ENCODE data around the gene SLC2A13.
"Not testable (repeated sequence)": the region's sequence is repeated elsewhere in the genome, so short reads cannot be mapped to it uniquely, and the experiment has no call there.

Gene SLC2A13

DNA sequence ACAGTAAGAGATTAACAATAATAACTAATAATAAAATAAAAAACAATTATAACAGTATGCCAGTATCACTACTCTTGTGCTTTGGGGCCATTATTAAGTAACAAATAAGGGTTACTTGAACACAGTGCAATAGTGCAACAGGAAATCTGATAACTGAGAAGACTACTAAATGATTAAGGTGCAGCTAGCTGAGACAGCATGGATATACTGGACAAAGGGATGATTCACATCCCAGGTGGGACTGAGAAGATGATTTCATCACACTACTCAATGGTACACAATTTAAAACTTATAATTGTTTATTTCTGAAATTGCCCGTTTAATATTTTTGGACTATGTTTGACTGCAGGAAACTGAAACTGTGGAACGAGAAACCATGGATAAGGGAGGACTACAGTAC is 317.6 kb downstream of the SLC2A13 start:
- no peak overlapping the region for H3K4me3 ChIP-seq (ENCODE audit: low read depth in 1 of 2, low read length in 2 of 2)
- no peaks in the 10 kb centered on the region for H3K9me3 ChIP-seq (ENCODE audit: control insufficient read depth in 1 of 2, low read length in 2 of 2)
- H3K4me1 ChIP-seq (ENCODE audit: control insufficient read depth in 1 of 2, insufficient read depth in 2 of 2, low read length in 2 of 2): no peaks in the 10 kb centered on the region
- no peaks in the 10 kb centered on the region for H3K27me3 ChIP-seq (ENCODE audit: control insufficient read depth in 1 of 2, insufficient read depth in 2 of 2, low read length in 2 of 2)
- H3K36me3 ChIP-seq (ENCODE audit: control insufficient read depth in 1 of 2, insufficient read depth in 2 of 2, low read length in 2 of 2): no peaks in the 10 kb centered on the region
- no peak overlapping the region for H3K27ac ChIP-seq (ENCODE audit: low read depth, low read length)
- no peak overlapping the region for H3K9ac ChIP-seq (ENCODE audit: low read depth in 1 of 2, low read length in 2 of 2)

DNA sequence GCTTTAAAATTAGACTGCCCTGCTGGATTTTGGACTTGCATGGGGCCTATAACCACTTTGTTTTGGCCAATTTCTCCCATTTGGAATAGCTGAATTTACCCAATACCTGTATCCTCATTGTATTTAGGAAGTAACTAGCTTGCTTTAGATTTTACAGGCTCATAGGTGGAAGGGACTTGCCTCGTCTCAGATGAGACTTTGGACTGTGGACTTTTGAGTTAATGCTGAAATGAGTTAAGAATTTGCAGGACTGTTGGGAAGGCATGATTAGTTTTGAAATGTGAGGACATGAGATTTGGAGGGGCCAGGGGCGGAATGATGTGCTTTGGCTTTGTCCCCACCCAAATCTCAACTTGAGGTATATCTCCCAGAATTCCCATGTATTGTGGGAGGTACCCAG is 320.1 kb downstream of the SLC2A13 start:
- not testable (repeated sequence) for H3K4me3 ChIP-seq (ENCODE audit: low read depth in 1 of 2, low read length in 2 of 2); H3K27ac ChIP-seq (ENCODE audit: low read depth, low read length); H3K9me3 ChIP-seq (ENCODE audit: control insufficient read depth in 1 of 2, low read length in 2 of 2); H3K36me3 ChIP-seq (ENCODE audit: control insufficient read depth in 1 of 2, insufficient read depth in 2 of 2, low read length in 2 of 2); H3K4me1 ChIP-seq (ENCODE audit: control insufficient read depth in 1 of 2, insufficient read depth in 2 of 2, low read length in 2 of 2); H3K27me3 ChIP-seq (ENCODE audit: control insufficient read depth in 1 of 2, insufficient read depth in 2 of 2, low read length in 2 of 2); H3K9ac ChIP-seq (ENCODE audit: low read depth in 1 of 2, low read length in 2 of 2)

- Histone ChIP-seq H3K4me3 (ENCODE audit: low read depth in 1 of 2, low read length in 2 of 2) (no peak overlapping the region), H3K9ac (ENCODE audit: low read depth in 1 of 2, low read length in 2 of 2) (no peak overlapping the region), H3K9me3 (ENCODE audit: control insufficient read depth in 1 of 2, low read length in 2 of 2) (no peaks in the 10 kb centered on the region), H3K4me1 (ENCODE audit: control insufficient read depth in 1 of 2, insufficient read depth in 2 of 2, low read length in 2 of 2) (peaks cover 0 to 3% of the 10 kb centered on the region in 2 donors), H3K27ac (ENCODE audit: low read depth, low read length) (no peak overlapping the region), H3K27me3 (ENCODE audit: control insufficient read depth in 1 of 2, insufficient read depth in 2 of 2, low read length in 2 of 2) (no peaks in the 10 kb centered on the region), H3K36me3 (ENCODE audit: control insufficient read depth in 1 of 2, insufficient read depth in 2 of 2, low read length in 2 of 2) (no peaks in the 10 kb centered on the region)
Observed at GRCh38 chr12:39782026-39782545, 323.8 kb downstream of the SLC2A13 start.

DNA sequence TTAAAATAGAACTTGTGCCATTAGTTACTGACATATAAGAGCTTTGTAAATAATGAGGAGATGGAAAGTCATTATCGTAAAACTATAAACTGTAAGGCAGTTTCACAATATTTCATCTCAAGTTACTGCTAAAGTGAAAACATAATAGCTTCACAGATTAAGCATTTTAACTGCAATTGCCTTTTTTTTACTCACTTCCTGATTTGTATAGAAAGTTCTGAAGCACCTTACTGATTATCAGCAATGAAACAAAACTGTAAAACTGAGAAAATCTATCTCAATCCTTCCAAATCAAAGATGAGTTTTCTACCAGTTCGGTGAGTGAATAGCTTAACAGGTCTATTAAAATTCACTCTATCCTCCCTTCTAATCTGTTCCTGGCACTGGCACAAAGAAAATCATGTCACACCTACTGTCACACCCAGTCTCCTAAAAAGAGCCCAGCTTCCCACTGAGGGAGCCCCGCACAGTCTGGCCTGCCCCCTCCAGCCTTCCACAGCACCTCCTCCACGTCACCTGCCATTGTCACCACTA is 324.9 kb downstream of the SLC2A13 start:
- no peak overlapping the region for H3K4me3 ChIP-seq (ENCODE audit: low read depth in 1 of 2, low read length in 2 of 2)
- no peaks in the 10 kb centered on the region for H3K27me3 ChIP-seq (ENCODE audit: control insufficient read depth in 1 of 2, insufficient read depth in 2 of 2, low read length in 2 of 2)
- no peaks in the 10 kb centered on the region for H3K9me3 ChIP-seq (ENCODE audit: control insufficient read depth in 1 of 2, low read length in 2 of 2)
- H3K9ac ChIP-seq (ENCODE audit: low read depth in 1 of 2, low read length in 2 of 2): no peak overlapping the region
- no peaks in the 10 kb centered on the region for H3K36me3 ChIP-seq (ENCODE audit: control insufficient read depth in 1 of 2, insufficient read depth in 2 of 2, low read length in 2 of 2)
- H3K27ac ChIP-seq (ENCODE audit: low read depth, low read length): no peak overlapping the region
- peaks cover 0 to 3% of the 10 kb centered on the region in 2 donors for H3K4me1 ChIP-seq (ENCODE audit: control insufficient read depth in 1 of 2, insufficient read depth in 2 of 2, low read length in 2 of 2)

DNA sequence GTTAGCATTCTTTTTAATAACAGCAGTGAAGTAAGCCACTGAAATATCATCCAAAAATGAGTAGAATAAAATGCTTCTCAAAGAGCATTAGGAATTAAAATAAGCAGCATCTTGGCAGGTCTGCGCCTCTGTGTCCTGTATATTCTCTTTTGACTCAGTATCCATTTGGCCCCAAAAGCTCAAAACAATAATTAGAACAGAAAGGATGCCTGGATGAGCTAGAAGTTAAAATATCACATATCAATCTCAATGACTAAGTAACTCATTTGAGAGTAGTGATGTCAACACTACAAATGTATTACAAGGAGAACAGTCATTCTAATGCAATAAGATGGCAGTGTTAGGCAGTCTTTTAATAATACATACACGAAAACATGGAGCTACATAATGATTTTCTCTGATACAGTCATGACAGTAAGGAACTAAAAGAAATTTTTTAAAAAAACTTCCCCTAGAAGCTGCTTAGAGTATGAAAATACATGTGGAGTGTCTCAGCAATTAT is 325.4 kb downstream of the SLC2A13 start:
- no peaks in the 10 kb centered on the region for H3K27me3 ChIP-seq (ENCODE audit: control insufficient read depth in 1 of 2, insufficient read depth in 2 of 2, low read length in 2 of 2)
- peaks cover 0 to 3% of the 10 kb centered on the region in 2 donors for H3K4me1 ChIP-seq (ENCODE audit: control insufficient read depth in 1 of 2, insufficient read depth in 2 of 2, low read length in 2 of 2)
- no peak overlapping the region for H3K9ac ChIP-seq (ENCODE audit: low read depth in 1 of 2, low read length in 2 of 2)
- H3K36me3 ChIP-seq (ENCODE audit: control insufficient read depth in 1 of 2, insufficient read depth in 2 of 2, low read length in 2 of 2): no peaks in the 10 kb centered on the region
- H3K4me3 ChIP-seq (ENCODE audit: low read depth in 1 of 2, low read length in 2 of 2): no peak overlapping the region
- H3K9me3 ChIP-seq (ENCODE audit: control insufficient read depth in 1 of 2, low read length in 2 of 2): no peaks in the 10 kb centered on the region
- H3K27ac ChIP-seq (ENCODE audit: low read depth, low read length): no peak overlapping the region

DNA sequence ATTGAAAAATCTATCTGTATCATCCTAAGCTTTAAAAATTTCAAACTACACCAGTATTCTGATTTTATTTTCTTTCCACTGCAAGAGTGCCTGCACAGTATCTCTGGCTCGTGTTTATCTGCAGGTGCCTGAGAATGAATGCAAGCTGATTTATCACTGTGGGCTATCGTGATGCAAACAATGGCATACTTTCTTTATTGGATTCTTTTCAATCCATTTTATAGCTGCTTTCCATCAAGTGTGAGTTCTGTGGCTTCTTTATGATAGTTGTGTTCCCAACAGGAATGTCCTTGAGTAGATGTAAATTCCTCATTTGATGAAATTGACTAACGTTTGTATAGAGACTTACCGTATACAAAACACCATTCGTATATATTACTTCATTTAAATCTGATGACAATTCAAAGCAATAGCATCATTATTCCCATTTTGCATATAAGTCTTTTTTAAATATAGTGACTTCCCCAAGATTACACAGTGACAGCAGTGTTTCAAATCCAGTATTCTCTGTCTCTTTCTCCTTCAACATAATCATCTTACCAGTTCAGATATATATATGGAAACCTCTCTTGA is 326.0 kb downstream of the SLC2A13 start:
- Histone ChIP-seq H3K27ac (ENCODE audit: low read depth, low read length) (no peak overlapping the region), H3K36me3 (ENCODE audit: control insufficient read depth in 1 of 2, insufficient read depth in 2 of 2, low read length in 2 of 2) (no peaks in the 10 kb centered on the region), H3K9ac (ENCODE audit: low read depth in 1 of 2, low read length in 2 of 2) (no peak overlapping the region), H3K27me3 (ENCODE audit: control insufficient read depth in 1 of 2, insufficient read depth in 2 of 2, low read length in 2 of 2) (no peaks in the 10 kb centered on the region), H3K4me1 (ENCODE audit: control insufficient read depth in 1 of 2, insufficient read depth in 2 of 2, low read length in 2 of 2) (peaks cover 0 to 3% of the 10 kb centered on the region in 2 donors), H3K4me3 (ENCODE audit: low read depth in 1 of 2, low read length in 2 of 2) (no peak overlapping the region), H3K9me3 (ENCODE audit: control insufficient read depth in 1 of 2, low read length in 2 of 2) (no peaks in the 10 kb centered on the region)

GRCh38 chr12:39777465-39777864 is 328.4 kb downstream of the SLC2A13 start:
- Histone ChIP-seq H3K9ac (ENCODE audit: low read depth in 1 of 2, low read length in 2 of 2) (no peak overlapping the region), H3K4me3 (ENCODE audit: low read depth in 1 of 2, low read length in 2 of 2) (no peak overlapping the region), H3K9me3 (ENCODE audit: control insufficient read depth in 1 of 2, low read length in 2 of 2) (no peaks in the 10 kb centered on the region)

DNA sequence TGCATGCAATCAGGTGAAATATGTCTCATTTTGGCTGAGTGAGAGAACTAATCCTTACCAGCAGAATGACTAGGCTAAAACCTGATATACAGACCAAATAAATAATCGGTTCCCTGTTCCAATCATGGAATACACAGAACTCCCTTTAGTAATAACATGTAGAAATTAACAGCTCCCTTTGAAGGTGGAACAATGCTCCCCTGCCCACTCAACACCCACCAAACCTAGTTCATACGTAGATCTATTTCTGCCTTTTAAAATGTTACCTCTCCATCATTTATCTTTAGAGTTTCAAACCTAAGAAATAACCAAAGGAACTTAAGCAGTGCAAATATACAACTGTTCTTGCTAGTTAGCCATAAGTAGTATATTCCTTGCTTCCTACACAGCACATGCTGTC is 332.6 kb downstream of the SLC2A13 start:
- no peaks in the 10 kb centered on the region for H3K36me3 ChIP-seq (ENCODE audit: control insufficient read depth in 1 of 2, insufficient read depth in 2 of 2, low read length in 2 of 2)
- no peak overlapping the region for H3K27ac ChIP-seq (ENCODE audit: low read depth, low read length)

More at GRCh38 chr12:39777465-39777864, 328.4 kb downstream of the SLC2A13 start:
- Histone ChIP-seq H3K4me1 (ENCODE audit: control insufficient read depth in 1 of 2, insufficient read depth in 2 of 2, low read length in 2 of 2) (peaks cover 0 to 3% of the 10 kb centered on the region in 2 donors), H3K27me3 (ENCODE audit: control insufficient read depth in 1 of 2, insufficient read depth in 2 of 2, low read length in 2 of 2) (no peaks in the 10 kb centered on the region), H3K36me3 (ENCODE audit: control insufficient read depth in 1 of 2, insufficient read depth in 2 of 2, low read length in 2 of 2) (no peaks in the 10 kb centered on the region), H3K27ac (ENCODE audit: low read depth, low read length) (no peak overlapping the region)

DNA sequence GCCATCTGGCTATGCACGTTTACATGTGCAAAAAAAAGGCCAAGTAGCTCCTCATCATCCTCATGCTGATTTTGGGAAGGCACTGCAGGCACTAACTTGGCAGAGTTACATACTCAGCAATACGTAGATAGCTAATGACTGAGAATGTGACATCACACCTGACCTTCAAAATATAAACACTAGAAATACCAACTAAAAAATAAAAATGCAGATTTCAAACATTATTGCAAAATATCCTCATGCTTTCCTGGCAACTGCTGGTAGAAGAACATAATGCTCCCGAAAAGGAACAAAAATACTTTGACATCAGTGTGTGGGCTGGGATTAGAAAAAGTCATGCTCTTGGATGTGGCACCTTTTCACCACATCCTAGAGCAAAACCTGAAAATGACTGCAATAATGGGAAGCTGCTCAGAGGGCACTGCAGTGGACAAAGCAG is 333.0 kb downstream of the SLC2A13 start:
- H3K36me3 ChIP-seq (ENCODE audit: control insufficient read depth in 1 of 2, insufficient read depth in 2 of 2, low read length in 2 of 2): no peaks in the 10 kb centered on the region
- no peak overlapping the region for H3K4me3 ChIP-seq (ENCODE audit: low read depth in 1 of 2, low read length in 2 of 2)
- no peak overlapping the region for H3K9ac ChIP-seq (ENCODE audit: low read depth in 1 of 2, low read length in 2 of 2)
- H3K27me3 ChIP-seq (ENCODE audit: control insufficient read depth in 1 of 2, insufficient read depth in 2 of 2, low read length in 2 of 2): no peaks in the 10 kb centered on the region
- H3K9me3 ChIP-seq (ENCODE audit: control insufficient read depth in 1 of 2, low read length in 2 of 2): no peaks in the 10 kb centered on the region
- no peak overlapping the region for H3K27ac ChIP-seq (ENCODE audit: low read depth, low read length)
- H3K4me1 ChIP-seq (ENCODE audit: control insufficient read depth in 1 of 2, insufficient read depth in 2 of 2, low read length in 2 of 2): no peaks in the 10 kb centered on the region

More for the DNA sequence above, 332.6 kb downstream of the SLC2A13 start:
- Histone ChIP-seq H3K9ac (ENCODE audit: low read depth in 1 of 2, low read length in 2 of 2) (no peak overlapping the region), H3K27me3 (ENCODE audit: control insufficient read depth in 1 of 2, insufficient read depth in 2 of 2, low read length in 2 of 2) (no peaks in the 10 kb centered on the region), H3K4me1 (ENCODE audit: control insufficient read depth in 1 of 2, insufficient read depth in 2 of 2, low read length in 2 of 2) (no peaks in the 10 kb centered on the region), H3K9me3 (ENCODE audit: control insufficient read depth in 1 of 2, low read length in 2 of 2) (no peaks in the 10 kb centered on the region), H3K4me3 (ENCODE audit: low read depth in 1 of 2, low read length in 2 of 2) (no peak overlapping the region)

GRCh38 chr12:39771456-39771855 is 334.4 kb downstream of the SLC2A13 start:
- no peaks in the 10 kb centered on the region for H3K9me3 ChIP-seq (ENCODE audit: control insufficient read depth in 1 of 2, low read length in 2 of 2)
- no peak overlapping the region for H3K27ac ChIP-seq (ENCODE audit: low read depth, low read length)
- no peaks in the 10 kb centered on the region for H3K36me3 ChIP-seq (ENCODE audit: control insufficient read depth in 1 of 2, insufficient read depth in 2 of 2, low read length in 2 of 2)
- no peak overlapping the region for H3K4me3 ChIP-seq (ENCODE audit: low read depth in 1 of 2, low read length in 2 of 2)
- H3K9ac ChIP-seq (ENCODE audit: low read depth in 1 of 2, low read length in 2 of 2): no peak overlapping the region
- H3K27me3 ChIP-seq (ENCODE audit: control insufficient read depth in 1 of 2, insufficient read depth in 2 of 2, low read length in 2 of 2): no peaks in the 10 kb centered on the region
- no peaks in the 10 kb centered on the region for H3K4me1 ChIP-seq (ENCODE audit: control insufficient read depth in 1 of 2, insufficient read depth in 2 of 2, low read length in 2 of 2)

All from duodenal mucosa (tissue), 2 donors.